Left colon (tissue), 2 donors: ENCODE measurements around the gene CRYGS. TPM values are rescaled to one million over a fixed set of nuclear protein-coding genes. Genes with fewer than 3 reads are reported as not detected.

Experiments used
- ATAC-seq: fragments of 200-7000 bp; cut with Tn5 transposase; one replicate; pipeline ENCODE4 v1.9.1; 2020; ENCODE audit warnings: mild to moderate bottlenecking, moderate library complexity
- DNase-seq, 2 donors: peaks; one replicate each; pipeline ENCODE4 v3.0.0-alpha.2; 2020
- intact Hi-C, 2 donors: fragments of 100-400 bp; cut with DNase I in 1 of 2; cut with micrococcal nuclease in 1 of 2; formaldehyde crosslinking; loops; one replicate each; pipeline versions ENCODE4 v1.11.2 to v1.14.0; 2022; cut with DNase I, micrococcal nuclease
- total RNA-seq, 2 donors: library from RNA; stranded (reverse); fragmentation: NEBNext Ultra II Directional; extraction: Animal tissue kit (Norgen Biotek cat#: 25700); gene quantifications; one replicate each; pipeline ENCODE4 v1.2.1, GENCODE V29; 2021
- donor health status: DM: no; HTN: no; CAD: no.
- donor health status: DM: yes; HTN: yes; CAD: no.

Gene CRYGS
- total RNA-seq, 2 donors from 2014 or later, result 1.5 to 2.9 TPM

GRCh38 chr3:186525369-186526255 lies 18.6 kb downstream of the CRYGS start:
- intact Hi-C loops, result no loop called here
- ATAC-seq (no peak), DNase-seq (no peak)

GRCh38 chr3:186524616-186525015 lies 19.6 kb downstream of the CRYGS start:
- intact Hi-C loops, result no loop called here
- no peak for DNase-seq

GRCh38 chr3:186523434-186523833 lies 20.7 kb downstream of the CRYGS start:
- intact Hi-C loops, result no loop called here
- DNase-seq (no peak), ATAC-seq (no peak)

More at GRCh38 chr3:186524616-186525015, 19.6 kb downstream of the CRYGS start:
- no peak for ATAC-seq

GRCh38 chr3:186523022-186523421 lies 21.2 kb downstream of the CRYGS start:
- DNase-seq (no peak), ATAC-seq (no peak)
- intact Hi-C loops, result no loop called here

- DNase-seq (peak in 1 of 2 donors; percentile 18), ATAC-seq (no peak)
- intact Hi-C loops, result no loop called here
Measured at GRCh38 chr3:186520957-186521842, 23.0 kb downstream of the CRYGS start.

- DNase-seq (no peak), ATAC-seq (no peak)
- intact Hi-C loops, result no loop called here
Measured at GRCh38 chr3:186520431-186520830, 23.7 kb downstream of the CRYGS start.

GRCh38 chr3:186519021-186519658 lies 25.0 kb downstream of the CRYGS start:
- ATAC-seq (no peak), DNase-seq (peak in 1 of 2 donors; percentile 13)
- intact Hi-C loops, result no loop called here

GRCh38 chr3:186517218-186517617 lies 27.0 kb downstream of the CRYGS start:
- ATAC-seq, result no peak
- DNase-seq, result no peak
- intact Hi-C loops, result no loop called here

GRCh38 chr3:186516646-186517045 lies 27.5 kb downstream of the CRYGS start:
- ATAC-seq (no peak), DNase-seq (no peak)
- intact Hi-C loops, result no loop called here

- intact Hi-C loops, result no loop called here
- DNase-seq (no peak), ATAC-seq (no peak)
Measured at GRCh38 chr3:186515125-186515524, 29.1 kb downstream of the CRYGS start.

- ATAC-seq (peak; percentile 45), DNase-seq (no peak)
- intact Hi-C loops, result no loop called here
Measured at GRCh38 chr3:186514296-186515002, 29.7 kb downstream of the CRYGS start.

- no peak for ATAC-seq
- DNase-seq, result no peak
- intact Hi-C loops, result no loop called here
Measured at GRCh38 chr3:186513386-186513785, 30.8 kb downstream of the CRYGS start.

- DNase-seq, result no peak
- no peak for ATAC-seq
Measured at GRCh38 chr3:186512570-186513302, 31.4 kb downstream of the CRYGS start.

GRCh38 chr3:186511702-186512101 lies 32.5 kb downstream of the CRYGS start:
- DNase-seq, result no peak
- intact Hi-C loops, result no loop called here
- ATAC-seq, result no peak

More at GRCh38 chr3:186512570-186513302, 31.4 kb downstream of the CRYGS start:
- intact Hi-C loops, result no loop called here

- intact Hi-C loops, result no loop called here
- DNase-seq, result no peak
- ATAC-seq, result no peak
Measured at GRCh38 chr3:186511245-186511644, 32.9 kb downstream of the CRYGS start.

GRCh38 chr3:186510374-186511079 lies 33.7 kb downstream of the CRYGS start:
- ATAC-seq (no peak), DNase-seq (no peak)
- intact Hi-C loops, result no loop called here

GRCh38 chr3:186509423-186509822 lies 34.8 kb downstream of the CRYGS start:
- intact Hi-C loops, result no loop called here

More at GRCh38 chr3:186509423-186509822, 34.8 kb downstream of the CRYGS start:
- DNase-seq (no peak), ATAC-seq (no peak)
